HepG2 (cell line): Measurements from ENCODE around the gene PALM3. TPM values are rescaled to one million over a fixed set of nuclear protein-coding genes. Genes with fewer than 3 reads are reported as not detected.

Experiments used
- ATAC-seq: fragments of 200-7000 bp; cut with Tn5 transposase; 3 replicates; pipeline ENCODE4 v1.9.1; 2020; ENCODE audit warnings: mild to moderate bottlenecking, moderate library complexity
- BruUV-seq: library from RNA; stranded (reverse); fragments of 400-500 nt; replicated peaks from 2 replicates; lab custom pipeline; 2021; lab: Mats Ljungman, UMichigan
- CTCF ChIA-PET: fragments of 300-600 bp; formaldehyde crosslinking; extraction: SDS; loops from one replicate; lab custom pipeline; 2021; ENCODE audit warnings: low total read pairs, inconsistent platforms, low intra/inter-chr PET ratio; lab: Yijun Ruan, JAX
- POLR2A ChIA-PET: fragments of 350-600 bp; sonication (Branson Sonifier 250); formaldehyde crosslinking; loops from one replicate; lab custom pipeline; 2020; ENCODE audit warnings: antibody characterized with exemption, inconsistent platforms; lab: Yijun Ruan, JAX
- DNase-seq: peaks from one replicate; pipeline ENCODE4 v3.0.0-alpha.2; 2015; ENCODE audit warnings: low spot score
- FAIRE-seq: peaks from 3 replicates; lab custom pipeline; 2011; peaks lifted over from hg19 to GRCh38; lab: Jason Lieb, UNC
- H2AFZ ChIP-seq: one replicate; pipeline ENCODE4 v1.6.1; 2011; ENCODE audit warnings: low read length, inconsistent platforms
- H3K27ac ChIP-seq: fragments of 300-600 bp; 3 replicates; pipeline ENCODE4 v1.8.0; 2011; ENCODE audit warnings: mixed run types, mild to moderate bottlenecking, mixed read lengths, low read length, inconsistent platforms; ENCODE audit not compliant: insufficient read depth; ENCODE audit errors: extremely low read length
- H3K27me3 ChIP-seq, 2 experiments: fragments of 200-600 bp in 1 of 2; 2 replicates in 1 of 2; 3 replicates in 1 of 2; pipeline versions ENCODE4 v1.6.0 to v1.8.0; 2011; ENCODE audit warnings: low read length in 2 of 2, mild to moderate bottlenecking in 2 of 2, moderate library complexity in 2 of 2, inconsistent platforms in 1 of 2; ENCODE audit not compliant: insufficient read depth in 2 of 2, control insufficient read depth in 1 of 2
- H3K36me3 ChIP-seq, 2 experiments: fragments of 200-600 bp in 1 of 2; replicated peaks in 1 of 2; 2 replicates in 1 of 2; 3 replicates in 1 of 2; pipeline versions ENCODE4 v1.5.1 to v1.8.0; 2011; ENCODE audit warnings: low read length in 2 of 2, inconsistent platforms in 1 of 2; ENCODE audit not compliant: insufficient read depth in 2 of 2, control insufficient read depth in 1 of 2
- H3K4me1 ChIP-seq: 2 replicates; pipeline ENCODE4 v1.5.1; 2012; ENCODE audit warnings: low read length, inconsistent platforms; ENCODE audit not compliant: insufficient read depth
- H3K4me2 ChIP-seq: 2 replicates; pipeline ENCODE4 v1.6.0; 2011; ENCODE audit warnings: low read depth, low read length, inconsistent platforms
- H3K4me3 ChIP-seq, 3 experiments: fragments of 200-600 bp in 1 of 3; sonication (generic), shearing (Covaris generic) in 1 of 3; replicated peaks in 1 of 3; 2 replicates each; pipeline ENCODE4 v1.5.1; 2011 to 2016; ENCODE audit warnings: low read length in 3 of 3, inconsistent platforms in 2 of 3, low read depth in 2 of 3, mild to moderate bottlenecking in 2 of 3, control low read depth in 1 of 3, mixed read lengths in 1 of 3; ENCODE audit not compliant: insufficient read depth in 1 of 3
- H3K79me2 ChIP-seq: one replicate; pipeline ENCODE4 v1.6.1; 2011; ENCODE audit warnings: low read length, inconsistent platforms; ENCODE audit not compliant: insufficient read depth
- H3K9ac ChIP-seq: 2 replicates; pipeline ENCODE4 v1.6.0; 2011; ENCODE audit warnings: mild to moderate bottlenecking, low read depth, low read length, inconsistent platforms; ENCODE audit not compliant: insufficient read depth
- H3K9me3 ChIP-seq: 2 replicates; pipeline ENCODE4 v1.5.1; 2012; ENCODE audit warnings: mild to moderate bottlenecking, low read length
- H4K20me1 ChIP-seq: 2 replicates; pipeline ENCODE4 v1.6.0; 2011; ENCODE audit warnings: inconsistent platforms, mild to moderate bottlenecking, low read length, moderate library complexity; ENCODE audit not compliant: insufficient read depth
- PHF8 ChIP-seq: sonication (generic); formaldehyde crosslinking; IDR thresholded peaks from 2 replicates; pipeline ENCODE4 v1.5.0; 2020; ENCODE audit warnings: missing genetic modification reagents
- SMAD1 ChIP-seq: sonication (generic); formaldehyde crosslinking; IDR thresholded peaks from 2 replicates; pipeline ENCODE4 v1.4.0; 2020; ENCODE audit warnings: missing genetic modification reagents, low read depth, mild to moderate bottlenecking, borderline replicate concordance
- SNRNP70 ChIP-seq: fragments of 200-400 bp; formaldehyde crosslinking; IDR thresholded peaks from 2 replicates; pipeline ENCODE4 v1.6.1; 2017; ENCODE audit warnings: mild to moderate bottlenecking, low read depth, low read length, moderate library complexity
- ZNF460 ChIP-seq: sonication (generic); formaldehyde crosslinking; IDR thresholded peaks from 2 replicates; pipeline ENCODE4 v1.5.1; 2020; ENCODE audit warnings: missing genetic modification reagents, mild to moderate bottlenecking, borderline replicate concordance
- ZNF629 ChIP-seq: sonication (generic); formaldehyde crosslinking; conservative IDR thresholded peaks from 2 replicates; pipeline ENCODE4 v1.5.0; 2020; ENCODE audit warnings: missing genetic modification reagents
- ZSCAN9 ChIP-seq: IDR thresholded peaks from 2 replicates; pipeline ENCODE4 v1.6.1; 2016; ENCODE audit warnings: borderline replicate concordance
- WGBS: methylation state at CpG from one replicate; pipeline ENCODE4 v1.1.6; 2017; ENCODE audit warnings: low lambda C conversion rate; 5-methylcytosine and 5-hydroxymethylcytosine counted together
- in situ Hi-C: cut with HindIII; loops from 2 replicates; pipeline ENCODE4 v1.10.0; 2017; ENCODE audit warnings: low pct_unique_long_range_greater_than_20kb; ENCODE audit not compliant: extremely low pct_ligation_motif_present
- intact Hi-C: fragments of 100-400 bp; cut with micrococcal nuclease; formaldehyde crosslinking; loops from one replicate; pipeline ENCODE4 v1.10.0; 2022; ENCODE audit not compliant: unreplicated experiment
- polyA plus RNA-seq, 8 experiments: library from polyadenylated mRNA; depleted of rRNA in 3 of 8; stranded (reverse) in 7 of 8; unstranded in 1 of 8; fragments of >200 nt; fragmentation: Illumina TruSeq in 4 of 8; extraction: Trizol in 4 of 8; gene quantifications; 2 replicates each; pipeline versions ENCODE4 v1.2.1 to v1.2.3, GENCODE V29; 2011 to 2016; ENCODE audit warnings: low read depth in 4 of 8, missing spikeins in 1 of 8, mixed read lengths in 1 of 8; ENCODE audit not compliant: insufficient read depth in 1 of 8
- total RNA-seq, 5 experiments: library from RNA; depleted of rRNA; stranded (reverse); fragments of >200 nt; fragmentation: Illumina TruSeq; extraction: Trizol; gene quantifications; 2 replicates each; pipeline ENCODE4 v1.2.3, GENCODE V29; 2016; ENCODE audit warnings: low read depth in 1 of 5

The PALM3 gene
- total and polyA plus RNA-seq, 2 of the 13 experiments (the other 11 are each of a cell fraction or from before 2014, with no cell fraction given): 0.79 to 2.4 TPM

DNA sequence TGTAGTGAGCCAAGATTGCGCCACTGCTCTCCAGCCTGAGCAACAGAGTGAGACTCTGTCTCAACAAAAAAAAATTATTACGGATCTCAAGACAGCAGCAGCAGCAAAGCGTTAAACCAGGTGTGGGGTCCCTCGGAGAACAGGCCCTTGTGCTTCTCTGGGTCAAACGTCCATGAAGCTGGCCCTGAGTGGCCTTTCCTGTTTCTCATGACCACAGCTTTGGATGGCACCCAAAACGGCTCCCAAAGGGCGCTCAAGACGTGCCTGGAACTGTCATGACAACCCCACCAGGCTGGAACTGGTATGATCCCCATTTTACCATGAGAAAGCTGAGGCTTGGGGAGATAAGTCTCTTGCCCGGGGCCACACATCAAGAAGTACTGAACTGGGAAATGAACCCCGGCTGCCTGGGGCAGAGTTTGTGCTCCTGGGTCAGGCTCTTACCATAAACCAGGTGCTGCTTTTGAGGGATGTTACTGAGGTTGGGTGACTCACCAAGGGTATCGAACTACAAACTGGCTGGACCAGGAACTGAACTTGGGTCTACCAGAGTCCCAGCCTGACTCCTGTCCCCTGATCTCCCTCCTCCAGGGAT is 40.3 kb upstream of the PALM3 start:
- Histone ChIP-seq H3K9me3 (no peaks in the 10 kb centered on the region), H3K79me2 (no peaks in the 10 kb centered on the region), H4K20me1 (no peaks in the 10 kb centered on the region), H3K27me3 (no peaks in the 10 kb centered on the region), H3K4me1 (no peaks in the 10 kb centered on the region), H3K9ac (no peak overlapping the region), H2AFZ (no peak overlapping the region), H3K4me3 (no peak overlapping the region), H3K27ac (no peak overlapping the region), H3K4me2 (no peak overlapping the region), H3K36me3 (peaks cover 10 to 23% of the 10 kb centered on the region in 2 experiments)
- intact Hi-C loops: no loop called here
- WGBS: 97% methylated on average over 9 of the region's 11 CpGs
- no peak for TF ChIP-seq SNRNP70
- ChIA-PET CTCF (no interaction called here), POLR2A (no interaction called here)
- no TSS peak for BruUV-seq
- no peak for DNase-seq
- FAIRE-seq: no peak
- in situ Hi-C loops: no loop called here
- no peak for ATAC-seq

- no peak overlapping the region for H3K27ac ChIP-seq
- ATAC-seq: no peak
- H3K4me3 ChIP-seq: no peak overlapping the region
- TF ChIP-seq SMAD1 (CRISPR knock-in tag): no peak
- TF ChIP-seq ZNF629 (CRISPR knock-in tag): peak; percentile 63
- TF ChIP-seq ZNF460 (CRISPR knock-in tag): no peak
- no peak for TF ChIP-seq ZSCAN9 (CRISPR knock-in tag)
- no peak for TF ChIP-seq PHF8 (CRISPR knock-in tag)
- TF ChIP-seq, all 625 proteins: peak for 1
- Histone ChIP-seq H3K79me2 (no peaks in the 10 kb centered on the region), H3K27me3 (no peaks in the 10 kb centered on the region), H3K36me3 (peaks cover 8 to 29% of the 10 kb centered on the region in 2 experiments), H3K9me3 (no peaks in the 10 kb centered on the region), H4K20me1 (no peaks in the 10 kb centered on the region), H2AFZ (no peak overlapping the region), H3K4me2 (no peak overlapping the region), H3K9ac (no peak overlapping the region), H3K4me1 (no peaks in the 10 kb centered on the region)
- in situ Hi-C loops: no loop called here
- DNase-seq (no peak), FAIRE-seq (no peak)
- intact Hi-C loops: no loop called here
- ChIA-PET POLR2A (no interaction called here), CTCF (no interaction called here)
- 100% methylated on average over 5 of the region's 6 CpGs for WGBS
- BruUV-seq: no TSS peak
Observed at GRCh38 chr19:14101003-14101545, 39.2 kb upstream of the PALM3 start.
